Loucy (cell line): ENCODE results near the gene CAMTA1.

ENCODE experiments used
- EZH2phosphoT487 ChIP-seq: fragments of 200-600 bp; IDR thresholded peaks from 2 replicates; pipeline ENCODE4 v1.6.1; 2018; ENCODE audit warnings: antibody characterized with exemption, mild to moderate bottlenecking, moderate library complexity, borderline replicate concordance
- TF ChIP-seq, protein P1 (sequence below): fragments of 200-600 bp; sonication (generic); conservative IDR thresholded peaks from 2 replicates; pipeline ENCODE4 v1.5.1; 2014; ENCODE audit warnings: mild to moderate bottlenecking, antibody characterized with exemption, low read length

- TF ChIP-seq, protein P1, sequence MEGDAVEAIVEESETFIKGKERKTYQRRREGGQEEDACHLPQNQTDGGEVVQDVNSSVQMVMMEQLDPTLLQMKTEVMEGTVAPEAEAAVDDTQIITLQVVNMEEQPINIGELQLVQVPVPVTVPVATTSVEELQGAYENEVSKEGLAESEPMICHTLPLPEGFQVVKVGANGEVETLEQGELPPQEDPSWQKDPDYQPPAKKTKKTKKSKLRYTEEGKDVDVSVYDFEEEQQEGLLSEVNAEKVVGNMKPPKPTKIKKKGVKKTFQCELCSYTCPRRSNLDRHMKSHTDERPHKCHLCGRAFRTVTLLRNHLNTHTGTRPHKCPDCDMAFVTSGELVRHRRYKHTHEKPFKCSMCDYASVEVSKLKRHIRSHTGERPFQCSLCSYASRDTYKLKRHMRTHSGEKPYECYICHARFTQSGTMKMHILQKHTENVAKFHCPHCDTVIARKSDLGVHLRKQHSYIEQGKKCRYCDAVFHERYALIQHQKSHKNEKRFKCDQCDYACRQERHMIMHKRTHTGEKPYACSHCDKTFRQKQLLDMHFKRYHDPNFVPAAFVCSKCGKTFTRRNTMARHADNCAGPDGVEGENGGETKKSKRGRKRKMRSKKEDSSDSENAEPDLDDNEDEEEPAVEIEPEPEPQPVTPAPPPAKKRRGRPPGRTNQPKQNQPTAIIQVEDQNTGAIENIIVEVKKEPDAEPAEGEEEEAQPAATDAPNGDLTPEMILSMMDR, result no peak
- no peak for TF ChIP-seq EZH2phosphoT487
Observed at GRCh38 chr1:7018351-7018750, 233.1 kb downstream of the CAMTA1 start.
